B cell (primary cell): ENCODE results near the gene STYX.

ENCODE experiments used
- CTCF ChIP-seq: fragments of 200-600 bp; IDR thresholded peaks from one replicate; pipeline ENCODE4 v1.8.0; 2022; ENCODE audit warnings: antibody characterized with exemption, mild to moderate bottlenecking
- EZH2 ChIP-seq: IDR thresholded peaks from 2 replicates; pipeline ENCODE4 v1.6.1; 2012; ENCODE audit warnings: borderline replicate concordance, low read depth, mild to moderate bottlenecking, moderate library complexity, low read length; ENCODE audit not compliant: insufficient read depth, poor library complexity, severe bottlenecking

GRCh38 chr14:52703664-52704063 lies 26.3 kb upstream of the STYX start:
- TF ChIP-seq CTCF (no peak), EZH2 (no peak)
